ENCODE data around the gene SRA1. TPM values are rescaled to one million over a fixed set of nuclear protein-coding genes. Genes with fewer than 3 reads are reported as not detected.
"Not testable (repeated sequence)": the region's sequence is repeated elsewhere in the genome, so short reads cannot be mapped to it uniquely, and the experiment has no call there.

SRA1 gene
- total RNA-seq, 1 donor from 2014 or later: 16.9 TPM

DNA sequence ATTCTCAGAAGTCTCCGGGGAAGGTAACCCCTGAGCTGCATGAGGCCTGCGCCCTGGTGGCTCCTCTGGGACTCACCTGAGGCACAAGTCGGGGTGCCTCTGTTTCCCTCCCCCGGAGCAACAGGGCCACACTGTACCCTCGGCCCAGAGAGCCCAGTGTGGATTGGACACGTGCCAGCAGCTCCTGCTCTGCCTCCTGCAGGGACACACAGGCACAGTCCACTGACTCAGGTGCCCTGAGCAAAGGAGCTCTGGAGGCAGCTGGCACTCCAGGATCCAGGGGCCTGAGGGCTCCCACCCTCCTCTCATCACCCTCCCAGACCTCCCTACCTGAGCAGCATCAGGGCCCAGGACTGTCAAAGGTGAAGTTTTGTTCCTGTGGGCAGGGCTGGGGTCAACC lies 36.9 kb upstream of the SRA1 start:
- no peak overlapping the region for H3K9ac ChIP-seq
- no peak overlapping the region for H3K4me2 ChIP-seq
- H3F3A ChIP-seq (ENCODE audit: low read depth): no peaks in the 10 kb centered on the region
- H4K20me1 ChIP-seq (ENCODE audit: low read depth): no peaks in the 10 kb centered on the region
- DNase-seq (ENCODE audit: low spot score): no peak
- no peak overlapping the region for H2AFZ ChIP-seq (replicated peaks)
- Mint-ChIP-seq H3K36me3 (no peaks in the 10 kb centered on the region), H3K4me3 (no peak overlapping the region), H3K27me3 (ENCODE audit: insufficient read depth, low read depth) (peaks cover 6% of the 10 kb centered on the region), H3K4me1 (no peaks in the 10 kb centered on the region), H3K27ac (no peak overlapping the region), H3K9me3 (no peaks in the 10 kb centered on the region)
- H3K4me3 ChIP-seq: no peak overlapping the region
- H3K9me3 ChIP-seq (ENCODE audit: low read depth): no peaks in the 10 kb centered on the region
- H3K4me1 ChIP-seq: no peaks in the 10 kb centered on the region
- TF ChIP-seq EZH2phosphoT487 (IDR thresholded peaks at IDR 0.05) (no peak), EZH2 (IDR thresholded peaks at IDR 0.05) (no peak)
- TF ChIP-seq, protein P1, sequence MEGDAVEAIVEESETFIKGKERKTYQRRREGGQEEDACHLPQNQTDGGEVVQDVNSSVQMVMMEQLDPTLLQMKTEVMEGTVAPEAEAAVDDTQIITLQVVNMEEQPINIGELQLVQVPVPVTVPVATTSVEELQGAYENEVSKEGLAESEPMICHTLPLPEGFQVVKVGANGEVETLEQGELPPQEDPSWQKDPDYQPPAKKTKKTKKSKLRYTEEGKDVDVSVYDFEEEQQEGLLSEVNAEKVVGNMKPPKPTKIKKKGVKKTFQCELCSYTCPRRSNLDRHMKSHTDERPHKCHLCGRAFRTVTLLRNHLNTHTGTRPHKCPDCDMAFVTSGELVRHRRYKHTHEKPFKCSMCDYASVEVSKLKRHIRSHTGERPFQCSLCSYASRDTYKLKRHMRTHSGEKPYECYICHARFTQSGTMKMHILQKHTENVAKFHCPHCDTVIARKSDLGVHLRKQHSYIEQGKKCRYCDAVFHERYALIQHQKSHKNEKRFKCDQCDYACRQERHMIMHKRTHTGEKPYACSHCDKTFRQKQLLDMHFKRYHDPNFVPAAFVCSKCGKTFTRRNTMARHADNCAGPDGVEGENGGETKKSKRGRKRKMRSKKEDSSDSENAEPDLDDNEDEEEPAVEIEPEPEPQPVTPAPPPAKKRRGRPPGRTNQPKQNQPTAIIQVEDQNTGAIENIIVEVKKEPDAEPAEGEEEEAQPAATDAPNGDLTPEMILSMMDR (IDR thresholded peaks at IDR 0.05): no peak
- no peaks in the 10 kb centered on the region for H3K27me3 ChIP-seq
- no peaks in the 10 kb centered on the region for H3K36me3 ChIP-seq
- H3K79me2 ChIP-seq (ENCODE audit: low read depth): no peaks in the 10 kb centered on the region
- H3K27ac ChIP-seq: no peak overlapping the region

DNA sequence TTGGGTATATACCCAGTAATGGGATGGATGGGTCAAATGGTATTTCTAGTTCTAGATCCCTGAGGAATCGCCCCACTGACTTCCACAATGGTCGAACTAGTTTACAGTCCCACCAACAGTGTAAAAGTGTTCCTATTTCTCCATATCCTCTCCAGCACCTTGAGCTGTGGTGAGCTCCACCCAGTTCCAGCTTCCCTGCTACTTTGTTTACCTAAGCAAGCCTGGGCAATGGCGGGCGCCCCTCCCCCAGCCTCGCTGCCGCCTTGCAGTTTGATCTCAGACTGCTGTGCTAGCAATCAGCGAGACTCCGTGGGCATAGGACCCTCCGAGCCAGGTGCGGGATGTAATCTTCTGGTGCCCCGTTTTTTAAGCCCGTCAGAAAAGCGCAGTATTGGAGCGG lies 35.8 kb upstream of the SRA1 start:
- H3K9me3 ChIP-seq (ENCODE audit: low read depth); H3K27ac ChIP-seq; H3K4me1 Mint-ChIP-seq; H3K27me3 ChIP-seq; H3K79me2 ChIP-seq (ENCODE audit: low read depth); DNase-seq (ENCODE audit: low spot score); H3F3A ChIP-seq (ENCODE audit: low read depth); H2AFZ ChIP-seq (replicated peaks); H4K20me1 ChIP-seq (ENCODE audit: low read depth); H3K4me2 ChIP-seq; H3K27me3 Mint-ChIP-seq (ENCODE audit: insufficient read depth, low read depth); H3K36me3 ChIP-seq; H3K27ac Mint-ChIP-seq; H3K4me1 ChIP-seq; H3K4me3 ChIP-seq; H3K9me3 Mint-ChIP-seq; H3K36me3 Mint-ChIP-seq; H3K9ac ChIP-seq; H3K4me3 Mint-ChIP-seq: not testable (repeated sequence)

DNA sequence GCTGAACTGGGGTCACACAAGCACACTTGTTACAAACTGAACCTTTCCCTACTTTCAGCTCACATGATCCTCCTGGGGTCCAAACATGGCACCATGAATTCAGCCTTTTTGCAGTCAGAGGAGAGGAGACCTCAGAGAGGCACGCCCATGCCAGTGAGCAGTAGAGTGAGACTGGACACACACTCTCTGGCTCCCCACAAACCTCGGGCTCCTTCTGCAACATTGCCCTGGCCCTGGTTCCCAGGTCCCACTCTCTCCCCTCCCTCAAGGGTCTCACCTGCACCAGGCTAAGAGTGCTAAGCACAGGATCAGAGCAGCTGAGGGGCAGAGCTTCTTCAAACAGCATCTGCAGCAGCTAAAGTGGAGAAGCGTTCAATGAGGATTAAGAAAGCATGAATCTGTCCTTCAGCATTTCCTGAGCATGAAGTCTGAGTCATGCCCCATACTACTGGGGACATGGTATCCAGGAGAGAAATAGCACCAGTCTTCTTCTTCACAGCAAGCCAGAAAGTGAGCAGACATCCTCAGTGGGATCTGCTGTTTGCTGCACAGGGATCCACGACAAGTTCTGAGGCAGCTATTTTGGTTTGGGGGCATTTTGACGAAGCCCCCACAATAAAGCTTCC lies 34.6 kb upstream of the SRA1 start:
- Mint-ChIP-seq H3K27me3 (ENCODE audit: insufficient read depth, low read depth) (peaks cover 4% of the 10 kb centered on the region), H3K9me3 (no peaks in the 10 kb centered on the region), H3K4me1 (no peaks in the 10 kb centered on the region), H3K36me3 (no peaks in the 10 kb centered on the region), H3K27ac (no peak overlapping the region), H3K4me3 (no peak overlapping the region)
- Histone ChIP-seq H3K79me2 (ENCODE audit: low read depth) (no peaks in the 10 kb centered on the region), H3K27me3 (no peaks in the 10 kb centered on the region), H4K20me1 (ENCODE audit: low read depth) (no peaks in the 10 kb centered on the region), H3K9ac (no peak overlapping the region), H3K4me2 (no peak overlapping the region), H3K4me1 (no peaks in the 10 kb centered on the region), H3K27ac (no peak overlapping the region), H3F3A (ENCODE audit: low read depth) (no peaks in the 10 kb centered on the region), H3K36me3 (no peaks in the 10 kb centered on the region), H3K9me3 (ENCODE audit: low read depth) (no peaks in the 10 kb centered on the region), H2AFZ (replicated peaks) (no peak overlapping the region), H3K4me3 (no peak overlapping the region)
- TF ChIP-seq EZH2phosphoT487 (IDR thresholded peaks at IDR 0.05): no peak
- TF ChIP-seq EZH2 (IDR thresholded peaks at IDR 0.05): no peak
- TF ChIP-seq, protein P1 (IDR thresholded peaks at IDR 0.05): no peak
- DNase-seq (ENCODE audit: low spot score): no peak

DNA sequence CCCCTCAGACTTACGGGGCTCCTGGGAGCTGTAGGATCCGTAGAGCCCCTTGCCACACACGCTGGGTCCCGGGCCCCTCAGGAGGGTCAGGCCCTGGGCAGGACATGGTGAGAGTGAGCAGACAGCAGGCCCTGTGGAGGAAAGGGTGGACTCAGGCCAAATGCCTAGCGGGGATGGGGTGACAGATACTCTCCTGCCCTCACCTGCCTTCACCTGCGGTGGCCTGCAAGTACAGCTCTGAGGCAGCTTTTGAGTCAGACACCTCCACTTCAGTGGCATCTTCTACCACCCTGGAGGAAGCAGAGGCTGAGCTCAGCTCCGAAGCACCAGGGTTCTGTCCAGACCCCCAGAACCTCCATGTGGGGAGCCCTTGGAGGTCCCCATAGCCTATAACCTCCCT lies 33.6 kb upstream of the SRA1 start:
- DNase-seq (ENCODE audit: low spot score): no peak
- no peak overlapping the region for H2AFZ ChIP-seq (replicated peaks)
- Mint-ChIP-seq H3K4me3 (no peak overlapping the region), H3K27ac (no peak overlapping the region), H3K27me3 (ENCODE audit: insufficient read depth, low read depth) (peaks cover 4% of the 10 kb centered on the region), H3K9me3 (no peaks in the 10 kb centered on the region), H3K4me1 (no peaks in the 10 kb centered on the region), H3K36me3 (no peaks in the 10 kb centered on the region)
- H3F3A ChIP-seq (ENCODE audit: low read depth): no peaks in the 10 kb centered on the region
- H4K20me1 ChIP-seq (ENCODE audit: low read depth): no peaks in the 10 kb centered on the region
- no peaks in the 10 kb centered on the region for H3K79me2 ChIP-seq (ENCODE audit: low read depth)
- no peak overlapping the region for H3K9ac ChIP-seq
- H3K4me1 ChIP-seq: no peaks in the 10 kb centered on the region
- no peaks in the 10 kb centered on the region for H3K9me3 ChIP-seq (ENCODE audit: low read depth)
- H3K36me3 ChIP-seq: no peaks in the 10 kb centered on the region
- no peak overlapping the region for H3K4me3 ChIP-seq
- H3K27ac ChIP-seq: no peak overlapping the region
- no peaks in the 10 kb centered on the region for H3K27me3 ChIP-seq
- H3K4me2 ChIP-seq: no peak overlapping the region
- TF ChIP-seq, protein P1 (IDR thresholded peaks at IDR 0.05): no peak

All from neural progenitor cell (in vitro differentiated cells).